GM12874 (cell line): ENCODE results near the gene ZNF282.

Experiments
- CTCF ChIP-seq: IDR thresholded peaks from 2 replicates; pipeline ENCODE4 v1.5.1; 2011; ENCODE audit warnings: low read depth, mild to moderate bottlenecking, control low read depth, low read length, moderate library complexity; ENCODE audit not compliant: insufficient read depth

The ZNF282 gene

GRCh38 chr7:149194799-149195179, 557 bp upstream of the ZNF282 start:
- no peak for TF ChIP-seq CTCF

DNA sequence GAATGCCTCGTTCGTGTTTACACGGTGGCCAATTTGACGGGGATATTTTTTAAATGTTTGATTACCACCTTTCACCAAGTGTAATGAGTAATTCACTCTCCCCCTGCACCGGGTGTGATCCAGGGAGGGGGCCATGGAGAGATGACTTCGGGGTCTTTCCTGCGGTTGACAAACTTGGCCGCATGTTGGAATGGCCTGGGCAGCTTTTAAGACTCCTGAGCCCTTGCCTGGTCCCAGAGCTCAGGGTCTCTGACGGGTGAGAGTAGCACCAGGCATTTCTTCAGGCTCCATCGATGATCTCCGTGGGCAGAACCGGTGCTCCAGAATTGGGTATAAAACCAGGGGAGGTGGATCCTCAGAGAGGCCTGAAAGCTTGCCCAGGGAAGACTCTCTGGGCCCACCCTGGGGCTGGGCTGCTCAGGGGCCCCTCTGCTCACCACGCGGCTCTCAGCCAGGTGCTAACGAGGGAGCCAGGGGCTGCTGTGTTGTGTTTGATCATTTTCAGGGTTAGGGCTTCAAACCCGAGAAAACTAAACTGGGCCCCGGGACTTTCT, 882 bp downstream of the ZNF282 start:
- no peak for TF ChIP-seq CTCF

DNA sequence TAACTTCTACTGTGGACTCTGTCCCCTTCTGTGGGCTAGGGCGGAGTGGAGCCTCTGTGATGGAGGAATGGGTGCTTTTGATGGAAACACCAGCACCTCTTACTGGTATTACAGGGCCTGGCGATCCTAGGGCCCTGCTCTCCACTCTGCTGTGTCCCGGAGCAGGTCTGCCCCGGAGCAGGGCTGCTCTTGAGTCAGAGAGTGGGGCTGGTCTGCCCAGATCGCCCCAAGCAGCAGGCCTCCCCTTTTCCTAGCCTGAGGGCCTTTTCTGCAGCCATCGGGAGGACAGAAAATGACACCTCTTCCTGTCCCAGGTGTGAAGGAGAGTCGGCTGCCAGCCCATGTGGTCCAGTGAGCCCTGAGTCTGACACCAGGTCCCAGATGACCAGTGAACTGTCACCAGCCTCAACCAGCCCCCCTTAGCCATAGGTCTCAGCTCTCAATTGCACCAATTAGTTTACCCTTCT, 1.4 kb downstream of the ZNF282 start:
- TF ChIP-seq CTCF = no peak

GRCh38 chr7:149197675-149198074, 2.3 kb downstream of the ZNF282 start:
- no peak for TF ChIP-seq CTCF

DNA sequence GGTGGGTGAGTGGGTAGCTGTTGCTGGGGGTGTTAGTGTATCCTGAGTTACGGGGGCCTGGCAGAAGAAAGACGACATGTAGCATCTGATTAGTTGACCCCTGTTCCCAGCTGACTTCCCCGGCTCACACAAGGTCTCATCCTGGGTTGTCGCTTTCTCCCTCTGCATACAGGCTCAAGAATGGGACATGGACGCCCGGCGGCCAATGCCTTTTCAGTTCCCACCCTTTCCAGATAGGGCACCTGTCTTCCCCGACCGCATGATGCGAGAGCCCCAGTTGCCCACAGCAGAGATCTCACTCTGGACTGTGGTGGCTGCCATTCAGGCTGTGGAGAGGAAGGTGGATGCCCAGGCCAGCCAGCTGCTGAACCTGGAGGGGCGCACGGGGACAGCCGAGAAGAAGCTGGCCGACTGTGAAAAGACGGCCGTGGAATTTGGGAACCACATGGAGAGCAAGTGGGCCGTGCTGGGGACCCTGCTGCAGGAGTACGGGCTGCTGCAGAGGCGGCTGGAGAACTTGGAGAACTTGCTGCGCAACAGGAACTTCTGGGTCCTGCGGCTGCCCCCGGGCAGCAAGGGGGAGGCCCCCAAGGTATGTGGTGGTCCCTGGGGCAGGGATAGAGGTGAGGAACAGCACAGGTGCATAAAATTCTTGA, 2.9 kb downstream of the ZNF282 start:
- TF ChIP-seq CTCF = no peak

GRCh38 chr7:149199234-149199995, 4.1 kb downstream of the ZNF282 start:
- TF ChIP-seq CTCF = no peak

DNA sequence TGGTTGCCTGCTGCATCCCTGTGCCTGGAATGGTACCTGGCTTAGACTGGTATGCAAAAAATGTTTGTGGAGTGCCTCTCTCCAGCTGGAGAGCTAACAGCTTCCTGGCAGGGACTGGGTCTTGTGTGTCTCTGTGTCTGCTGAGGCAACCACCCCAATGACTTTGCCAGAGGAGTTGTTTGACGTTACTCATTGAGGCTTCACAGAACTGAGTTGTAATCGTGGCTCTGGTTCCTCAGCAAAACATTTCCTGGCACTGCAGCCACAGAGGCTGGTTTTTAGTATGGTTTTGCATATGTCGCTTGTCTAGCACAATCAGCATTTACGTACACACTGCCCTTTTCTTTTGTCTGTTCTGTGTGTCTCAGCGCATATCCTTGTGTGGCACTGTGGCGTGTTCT, 7.5 kb downstream of the ZNF282 start:
- TF ChIP-seq CTCF = no peak
